Muscle of leg (tissue), 11 donors: ENCODE data around the gene PYGM. TPM values are rescaled to one million over a fixed set of nuclear protein-coding genes. Genes with fewer than 3 reads are reported as not detected.
A peak's percentile ranks its signal among the peaks of the same experiment; 100 is the strongest.

Experiments used
- DNase-seq: peaks from one replicate; pipeline ENCODE4 v3.0.0; 2013
- H3K27ac ChIP-seq: one replicate; pipeline ENCODE4 v1.5.1; 2013; ENCODE audit warnings: mild to moderate bottlenecking, low read length, control low read depth
- H3K27me3 ChIP-seq: one replicate; pipeline ENCODE4 v1.6.1; 2013; ENCODE audit warnings: low read length; ENCODE audit not compliant: control insufficient read depth, insufficient read depth
- H3K36me3 ChIP-seq: one replicate; pipeline ENCODE4 v1.6.1; 2013; ENCODE audit warnings: low read length; ENCODE audit not compliant: control insufficient read depth, insufficient read depth
- H3K4me1 ChIP-seq: one replicate; pipeline ENCODE4 v1.6.1; 2013; ENCODE audit warnings: low read length; ENCODE audit not compliant: control insufficient read depth, insufficient read depth
- H3K4me3 ChIP-seq: one replicate; pipeline ENCODE4 v1.5.1; 2013; ENCODE audit warnings: low read length, control low read depth
- H3K9me3 ChIP-seq: replicated peaks from 2 replicates; pipeline ENCODE4 v1.6.1; 2013; ENCODE audit warnings: low read depth, low read length; ENCODE audit not compliant: control insufficient read depth
- WGBS: methylation state at CpG from one replicate; pipeline ENCODE4 v1.1.5; 2013; ENCODE audit warnings: missing lambda C conversion rate; ENCODE audit not compliant: insufficient coverage; 5-methylcytosine and 5-hydroxymethylcytosine counted together
- polyA plus RNA-seq, 8 donors: library from polyadenylated mRNA; unstranded; fragments of 120-200 nt; gene quantifications; one replicate each; pipeline versions ENCODE4 v1.2.1 to v1.2.3, GENCODE V29; 2013; ENCODE audit warnings: inconsistent platforms in 1 of 8, low replicate concordance in 1 of 8; ENCODE audit not compliant: insufficient read length in 8 of 8, insufficient read depth in 1 of 8
- total RNA-seq: library from RNA; stranded (reverse); fragments of 120-200 nt; gene quantifications from one replicate; pipeline ENCODE4 v1.2.4, GENCODE V29; 2013

The PYGM gene
- total and polyA plus RNA-seq, 9 donors = 60.3 to 328 (median 182) TPM

- peaks cover 52% of the 10 kb centered on the region for H3K27me3 ChIP-seq
- peak overlapping the region; percentile 49 for H3K4me3 ChIP-seq
- no peaks in the 10 kb centered on the region for H3K36me3 ChIP-seq
- 0% methylated on average over 51 of the region's 89 CpGs for WGBS
- H3K4me1 ChIP-seq = peaks cover 48% of the 10 kb centered on the region
- DNase-seq = no peak
- H3K27ac ChIP-seq = peak overlapping the region; percentile 92
- H3K9me3 ChIP-seq = no peaks in the 10 kb centered on the region
Measured at GRCh38 chr11:64744544-64745188, 15.1 kb downstream of the PYGM start.

DNA sequence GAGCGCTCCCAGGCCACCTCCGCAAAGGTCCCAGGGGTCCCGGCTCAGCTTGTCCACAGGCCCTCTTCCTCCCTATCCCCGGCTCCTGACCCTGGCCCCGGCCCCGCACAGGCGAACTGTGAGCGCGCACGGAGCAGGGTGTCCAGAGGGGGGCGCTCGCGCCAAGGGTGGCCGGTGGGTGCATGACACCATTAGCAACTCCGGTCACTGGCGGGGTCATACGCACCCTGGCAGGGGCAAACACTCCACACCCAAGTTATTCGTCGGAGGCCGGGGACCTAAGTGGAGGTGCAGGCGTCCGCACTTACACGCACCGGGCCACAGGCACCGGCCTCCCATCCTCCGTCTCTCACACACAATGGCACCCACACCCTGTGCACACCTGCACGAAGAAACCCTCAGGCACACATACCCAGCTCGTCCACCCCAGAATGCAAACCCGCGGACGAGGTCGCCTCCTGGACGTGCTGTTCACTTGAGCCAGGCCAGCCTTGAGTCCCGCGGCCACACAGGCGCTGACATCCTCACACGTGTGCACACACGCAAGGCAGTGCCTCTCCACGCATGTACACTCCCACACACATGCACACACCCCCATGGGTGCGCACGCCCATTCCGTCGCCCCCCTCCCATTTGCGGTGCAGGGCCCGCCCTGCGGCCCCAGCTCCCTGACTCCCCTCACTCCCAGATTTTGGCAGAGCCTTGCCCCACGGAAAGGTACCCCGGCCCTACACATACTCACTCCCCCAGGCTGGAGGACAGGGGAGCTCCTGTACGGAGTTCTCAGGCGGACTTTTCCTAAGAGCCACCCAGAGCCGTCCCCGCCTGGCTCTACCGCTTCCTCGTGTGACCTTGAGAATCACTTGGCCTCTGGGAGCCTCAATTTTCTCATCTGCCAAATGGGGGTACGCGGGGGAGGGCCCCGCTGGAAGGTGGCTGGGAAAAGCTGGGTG is 15.9 kb downstream of the PYGM start, which contains the start of gene RASGRP2:
RASGRP2 (minus strand) TSS at position 552 of the 953 bp plus-strand sequence. CDS start 1,276 bp downstream, outside the sequence.
- peak within 1 kb of the TSS; percentile 49 for H3K4me3 ChIP-seq
- peak; percentile 62 for DNase-seq
- peak within 1 kb of the TSS; percentile 65 for H3K27ac ChIP-seq
- H3K4me1 ChIP-seq = peaks cover 48% of the 10 kb centered on the region
- peaks cover 59% of the 10 kb centered on the region for H3K27me3 ChIP-seq
- no peaks in the 10 kb centered on the region for H3K36me3 ChIP-seq
- H3K9me3 ChIP-seq = no peaks in the 10 kb centered on the region
- 1% methylated on average over 51 of the region's 57 CpGs for WGBS

DNA sequence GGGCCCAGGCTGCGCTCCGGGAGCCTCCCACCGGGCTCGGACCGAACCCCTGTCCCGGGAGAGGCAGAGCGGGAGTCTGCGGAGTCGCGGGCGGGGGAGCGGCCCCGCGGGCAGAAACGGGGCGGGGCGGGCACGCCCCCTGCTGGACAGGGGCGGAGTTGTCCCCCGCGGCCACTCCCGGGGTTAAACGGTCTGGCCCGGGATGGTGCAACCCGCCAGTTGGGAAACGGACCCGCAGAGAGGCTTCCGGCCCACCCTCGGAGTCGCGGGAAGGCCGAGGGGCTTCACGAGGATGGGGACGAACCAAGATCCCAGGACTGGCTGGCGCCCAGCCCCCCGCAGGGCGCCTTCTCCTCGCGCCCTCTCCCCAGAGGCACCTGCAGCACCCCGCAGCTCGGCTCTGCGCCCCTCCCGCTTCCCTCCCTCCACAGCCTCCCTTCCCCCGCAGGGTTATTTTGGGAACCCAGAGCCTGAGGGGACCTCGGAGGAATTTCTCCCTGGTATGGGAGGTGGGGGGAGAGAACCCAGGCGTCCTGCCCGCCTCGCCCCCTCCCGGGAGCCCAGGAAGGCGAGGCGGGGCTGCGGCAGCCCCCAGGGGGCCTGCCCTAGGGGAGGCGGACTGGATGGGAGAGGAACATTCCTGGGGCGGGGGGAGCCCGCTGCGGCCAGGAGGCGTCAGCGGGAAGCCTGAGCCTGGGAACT is 16.7 kb downstream of the PYGM start:
- peak overlapping the region; percentile 62 for H3K27ac ChIP-seq
- WGBS = under 1% methylated on average over 48 of the region's 58 CpGs
- H3K4me3 ChIP-seq = peak overlapping the region; percentile 47
- no peaks in the 10 kb centered on the region for H3K9me3 ChIP-seq
- peak; percentile 56 for DNase-seq
- peaks cover 67% of the 10 kb centered on the region for H3K27me3 ChIP-seq
- H3K4me1 ChIP-seq = peaks cover 46% of the 10 kb centered on the region
- H3K36me3 ChIP-seq = no peaks in the 10 kb centered on the region

- no peak for DNase-seq
- no peaks in the 10 kb centered on the region for H3K36me3 ChIP-seq
- no peak overlapping the region for H3K27ac ChIP-seq
- H3K27me3 ChIP-seq = peaks cover 67% of the 10 kb centered on the region
- 1% methylated on average over 40 of the region's 54 CpGs for WGBS
- peaks cover 45% of the 10 kb centered on the region for H3K4me1 ChIP-seq
- peak overlapping the region; percentile 47 for H3K4me3 ChIP-seq
- H3K9me3 ChIP-seq = no peaks in the 10 kb centered on the region
Measured at GRCh38 chr11:64742087-64742888, 17.5 kb downstream of the PYGM start.

DNA sequence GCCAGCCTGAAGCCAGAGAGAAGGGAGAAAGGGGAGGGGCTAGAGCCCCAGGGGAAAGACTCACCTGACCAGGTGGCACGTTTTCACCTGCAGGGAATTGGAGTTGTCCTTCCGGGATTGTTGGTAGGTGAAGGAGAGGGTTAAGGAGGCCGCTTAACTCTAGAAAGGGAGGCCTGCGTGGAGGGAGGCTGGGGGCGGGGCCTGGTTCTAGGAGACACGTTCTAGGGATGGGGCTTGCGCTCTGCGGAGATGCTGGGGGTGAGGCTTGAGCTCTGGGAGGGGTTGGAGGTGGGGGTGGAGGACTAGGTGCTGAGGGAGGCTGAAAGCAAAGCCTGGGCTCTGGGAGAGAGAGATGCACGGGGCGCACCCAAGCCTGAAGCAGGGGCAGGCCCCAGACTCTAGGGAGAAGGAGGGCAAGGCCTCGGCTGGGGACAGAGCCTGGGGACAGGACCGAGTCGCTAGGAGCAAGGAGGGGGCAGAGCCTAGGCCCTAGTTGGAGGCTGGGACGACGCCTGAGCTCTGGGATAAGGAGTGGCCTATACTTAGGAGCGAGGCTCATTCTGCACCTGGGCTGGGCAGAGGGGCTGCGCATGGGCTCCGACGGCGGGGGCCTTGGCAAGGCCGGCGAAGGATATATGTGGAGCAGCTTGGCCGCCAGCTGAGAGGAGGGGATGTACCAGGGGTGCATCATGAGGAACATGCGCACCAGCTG is 18.2 kb downstream of the PYGM start:
- DNase-seq = no peak
- Histone ChIP-seq H3K27ac (no peak overlapping the region), H3K27me3 (peaks cover 67% of the 10 kb centered on the region), H3K36me3 (peaks cover 3% of the 10 kb centered on the region), H3K4me1 (peaks cover 45% of the 10 kb centered on the region), H3K9me3 (no peaks in the 10 kb centered on the region), H3K4me3 (peak overlapping the region; percentile 47)
- 17% methylated on average over 22 of the region's 24 CpGs for WGBS

- Histone ChIP-seq H3K9me3 (no peaks in the 10 kb centered on the region), H3K4me1 (peaks cover 31% of the 10 kb centered on the region), H3K4me3 (no peak overlapping the region), H3K27me3 (peaks cover 63% of the 10 kb centered on the region), H3K36me3 (peaks cover 3% of the 10 kb centered on the region), H3K27ac (no peak overlapping the region)
- DNase-seq = no peak
- 88% methylated on average over 8 of the region's 12 CpGs for WGBS
Measured at GRCh38 chr11:64739871-64740270, 19.9 kb downstream of the PYGM start.

DNA sequence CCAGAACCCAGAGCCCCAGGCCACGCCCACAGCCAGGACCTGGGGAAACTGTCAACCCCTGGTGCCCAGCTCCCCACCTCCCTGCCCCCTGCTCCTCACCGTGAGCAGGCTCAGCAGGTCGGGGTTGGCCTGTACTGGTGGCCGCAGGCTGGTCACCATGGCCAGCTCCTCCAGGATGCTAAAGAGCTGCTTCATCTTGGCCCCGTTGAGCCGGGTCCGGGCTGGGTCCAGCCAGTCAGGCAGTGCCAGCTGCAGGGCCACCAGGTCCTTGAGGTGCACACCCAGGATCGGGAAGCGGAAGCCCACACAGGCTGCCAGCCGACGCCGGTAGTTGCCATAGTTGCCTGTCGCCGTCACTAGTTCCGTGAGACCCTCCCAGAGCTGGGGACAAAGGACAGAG is 23.1 kb downstream of the PYGM start:
- DNase-seq = no peak
- peaks cover 4% of the 10 kb centered on the region for H3K4me1 ChIP-seq
- 85% methylated on average over 9 of the region's 15 CpGs for WGBS
- peaks cover 35% of the 10 kb centered on the region for H3K27me3 ChIP-seq
- H3K36me3 ChIP-seq = peaks cover 6% of the 10 kb centered on the region
- H3K4me3 ChIP-seq = no peak overlapping the region
- no peak overlapping the region for H3K27ac ChIP-seq
- H3K9me3 ChIP-seq = no peaks in the 10 kb centered on the region

DNA sequence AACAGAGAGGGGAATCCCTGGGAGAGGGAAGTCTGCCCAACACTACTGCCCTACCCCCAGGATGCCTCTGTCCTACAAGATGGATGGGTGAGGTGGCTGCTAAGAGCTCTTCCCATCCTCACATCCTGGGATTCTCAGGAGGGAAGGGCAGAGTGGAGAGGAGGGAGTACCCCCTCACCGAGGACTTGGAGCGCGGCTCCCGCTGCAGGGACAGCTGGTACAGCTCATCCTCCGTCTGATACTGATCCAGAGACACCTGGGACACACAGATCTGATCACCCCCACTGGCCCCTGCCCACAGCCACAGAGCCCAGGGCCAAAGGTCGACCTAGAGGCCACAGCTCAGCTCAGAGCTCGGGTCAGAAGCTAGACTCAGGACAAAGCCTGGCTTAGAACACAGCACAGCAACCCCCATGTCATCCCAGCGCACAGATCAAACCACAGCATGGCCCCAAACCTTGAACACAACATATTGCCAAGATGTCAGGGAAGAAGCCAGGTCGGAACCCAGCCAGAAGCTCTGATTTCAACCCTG is 24.0 kb downstream of the PYGM start:
- H3K27me3 ChIP-seq = peaks cover 26% of the 10 kb centered on the region
- 78% methylated on average over 4 of the region's 9 CpGs for WGBS

More for the DNA sequence above, 24.0 kb downstream of the PYGM start:
- Histone ChIP-seq H3K36me3 (peaks cover 6% of the 10 kb centered on the region), H3K4me3 (no peak overlapping the region), H3K9me3 (no peaks in the 10 kb centered on the region), H3K4me1 (no peaks in the 10 kb centered on the region), H3K27ac (no peak overlapping the region)
- DNase-seq = no peak
